H1 (cell line): ENCODE measurements around the gene SLC24A3. TPM values are rescaled to one million over a fixed set of nuclear protein-coding genes. Genes with fewer than 3 reads are reported as not detected.

Source experiments
- polyA plus RNA-seq, 7 experiments: library from polyadenylated mRNA; depleted of rRNA in 3 of 7; stranded (reverse) in 5 of 7; unstranded in 2 of 7; fragments of >200 nt in 5 of 7; fragments of 200-250 nt in 2 of 7; gene quantifications; 1 replicate in 5 of 7; 2 replicates in 1 of 7; 4 replicates in 1 of 7; pipeline versions ENCODE4 v1.2.1 to v1.2.3, GENCODE V29; 2011 to 2013; ENCODE audit warnings: missing spikeins in 2 of 7, mixed read lengths in 2 of 7
- total RNA-seq: library from RNA; stranded (reverse); fragmentation: NEBNext Ultra II Directional; extraction: Animal tissue kit (Norgen Biotek cat#: 25700); gene quantifications from 2 replicates; pipeline ENCODE4 v1.2.1, GENCODE V29; 2021
- TF ChIP-seq, protein P1 (sequence below), 3 experiments: IDR thresholded peaks; 1 replicate in 2 of 3; 2 replicates in 1 of 3; pipeline versions ENCODE4 v1.5.1 to v1.6.1; 2011; ENCODE audit warnings: low read length in 3 of 3, mild to moderate bottlenecking in 3 of 3, inconsistent platforms in 2 of 3, low read depth in 1 of 3, moderate library complexity in 1 of 3; ENCODE audit not compliant: insufficient read depth in 1 of 3; ENCODE audit errors: control extremely low read depth in 1 of 3

Gene SLC24A3
- total and polyA plus RNA-seq, 2 of the 8 experiments (the other 6 are each of a cell fraction or from before 2014, with no cell fraction given) = 4.5 to 6.3 TPM

DNA sequence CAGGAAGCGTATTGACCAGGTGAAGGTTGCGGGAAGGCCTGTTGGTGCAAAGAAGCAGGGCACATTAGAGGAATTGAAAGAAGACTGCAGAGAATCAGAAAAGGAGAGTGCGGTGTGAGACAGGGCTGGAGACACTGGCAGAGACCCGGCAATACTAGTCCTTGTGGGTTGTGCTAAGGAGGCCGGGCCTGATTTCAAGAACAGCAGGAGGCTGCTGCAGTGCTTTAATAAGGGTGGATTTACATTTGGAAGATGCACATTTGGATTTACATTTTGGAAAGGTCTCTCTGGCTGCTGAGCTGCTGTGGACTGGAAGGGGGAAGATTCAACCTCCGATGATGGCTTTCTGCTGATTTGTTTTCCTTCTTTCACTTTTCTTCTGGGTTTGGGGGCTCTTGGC is 167.8 kb downstream of the SLC24A3 start (continued):
- TF ChIP-seq, protein P1, sequence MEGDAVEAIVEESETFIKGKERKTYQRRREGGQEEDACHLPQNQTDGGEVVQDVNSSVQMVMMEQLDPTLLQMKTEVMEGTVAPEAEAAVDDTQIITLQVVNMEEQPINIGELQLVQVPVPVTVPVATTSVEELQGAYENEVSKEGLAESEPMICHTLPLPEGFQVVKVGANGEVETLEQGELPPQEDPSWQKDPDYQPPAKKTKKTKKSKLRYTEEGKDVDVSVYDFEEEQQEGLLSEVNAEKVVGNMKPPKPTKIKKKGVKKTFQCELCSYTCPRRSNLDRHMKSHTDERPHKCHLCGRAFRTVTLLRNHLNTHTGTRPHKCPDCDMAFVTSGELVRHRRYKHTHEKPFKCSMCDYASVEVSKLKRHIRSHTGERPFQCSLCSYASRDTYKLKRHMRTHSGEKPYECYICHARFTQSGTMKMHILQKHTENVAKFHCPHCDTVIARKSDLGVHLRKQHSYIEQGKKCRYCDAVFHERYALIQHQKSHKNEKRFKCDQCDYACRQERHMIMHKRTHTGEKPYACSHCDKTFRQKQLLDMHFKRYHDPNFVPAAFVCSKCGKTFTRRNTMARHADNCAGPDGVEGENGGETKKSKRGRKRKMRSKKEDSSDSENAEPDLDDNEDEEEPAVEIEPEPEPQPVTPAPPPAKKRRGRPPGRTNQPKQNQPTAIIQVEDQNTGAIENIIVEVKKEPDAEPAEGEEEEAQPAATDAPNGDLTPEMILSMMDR (IDR thresholded peaks at IDR 0.05; ENCODE audit: control extremely low read depth in 1 of 3, insufficient read depth in 1 of 3, low read depth in 1 of 3, low read length in 3 of 3) = no peak
